Esophagus squamous epithelium (tissue), 4 donors: ENCODE data around the gene JPT2.

Experiments used
- CTCF ChIP-seq, 6 experiments: fragments of 450-650 bp in 4 of 6; fragments of 200-600 bp in 2 of 6; sonication (generic) in 2 of 6; IDR thresholded peaks; one replicate each; pipeline ENCODE4 v1.5.1; 2016 to 2019; ENCODE audit warnings: antibody characterized with exemption in 6 of 6, mild to moderate bottlenecking in 4 of 6, moderate library complexity in 4 of 6
- POLR2A ChIP-seq, 4 donors: fragments of 450-650 bp; IDR thresholded peaks; one replicate each; pipeline ENCODE4 v1.6.1; 2017; ENCODE audit warnings: antibody characterized with exemption in 4 of 4, mild to moderate bottlenecking in 4 of 4, moderate library complexity in 3 of 4

GRCh38 chr16:1690810-1691209, 12.7 kb downstream of the JPT2 start:
- TF ChIP-seq CTCF (IDR thresholded peaks at IDR 0.05), result no peak
- no peak for TF ChIP-seq POLR2A (IDR thresholded peaks at IDR 0.05)
